ENCODE data around the gene MORC4. TPM values are rescaled to one million over a fixed set of nuclear protein-coding genes. Genes with fewer than 3 reads are reported as not detected.

MORC4 gene
- polyA plus RNA-seq, 1 of the 3 experiments (the other 2 are of a cell fraction): 12.5 TPM

- Histone ChIP-seq H3K4me1 (ENCODE audit: control insufficient read depth in 1 of 2, insufficient read depth in 2 of 2, low read depth in 1 of 2, low read length in 1 of 2) (peaks cover 0 to 5% of the 10 kb centered on the region in 2 experiments; a peak in 1 of 4 replicates), H3K9me3 (no peaks in the 10 kb centered on the region), H3K9ac (no peak overlapping the region), H4K20me1 (ENCODE audit: insufficient read depth) (no peaks in the 10 kb centered on the region), H3K4me2 (no peak overlapping the region), H3K79me2 (ENCODE audit: insufficient read depth) (no peaks in the 10 kb centered on the region), H2AFZ (ENCODE audit: low read depth) (no peak overlapping the region), H3K9me2 (no peaks in the 10 kb centered on the region), H3K36me3 (replicated peaks in 1 of 2; ENCODE audit: control insufficient read depth in 1 of 2, insufficient read depth in 2 of 2, low read length in 1 of 2) (no peaks in the 10 kb centered on the region), H3K4me3 (ENCODE audit: low read depth in 2 of 2, low read length in 1 of 2) (no peak overlapping the region), H3F3A (replicated peaks; ENCODE audit: insufficient read depth) (peaks cover 3% of the 10 kb centered on the region), H3K27me3 (ENCODE audit: insufficient read depth) (peaks cover 33% of the 10 kb centered on the region; the same call in 1 of the 2 replicates), H3K27ac (ENCODE audit: low read depth in 2 of 2, low read length in 1 of 2) (no peak overlapping the region)
- DNase-seq: no peak
- ChIA-PET CTCF (interaction anchor here (1.2 kb wide), 1 partner anchor 14 kb away, joined by 3 read pairs; no protein-coding TSS in a partner anchor), POLR2A (no interaction called here)
- TF ChIP-seq JUND (IDR thresholded peaks at IDR 0.05) (no peak), POLR2AphosphoS5 (IDR thresholded peaks at IDR 0.05; ENCODE audit: low read depth, low read length) (no peak), RCOR1 (IDR thresholded peaks at IDR 0.05; ENCODE audit: low read length) (no peak), ZBTB33 (IDR thresholded peaks at IDR 0.05; ENCODE audit: borderline replicate concordance, low read depth) (no peak), RXRA (IDR thresholded peaks at IDR 0.05; ENCODE audit: borderline replicate concordance, low read depth) (no peak), IRF3 (IDR thresholded peaks at IDR 0.05; ENCODE audit: low read depth, low read length) (no peak), TEAD4 (IDR thresholded peaks at IDR 0.05; ENCODE audit: borderline replicate concordance, insufficient read depth) (no peak), CHD2 (IDR thresholded peaks at IDR 0.05; ENCODE audit: low read length, partially characterized antibody) (no peak), SIN3A (IDR thresholded peaks at IDR 0.05; ENCODE audit: borderline replicate concordance, low read depth, low read length) (no peak), RAD21 (IDR thresholded peaks at IDR 0.05; ENCODE audit: low read length) (no peak), NFIC (IDR thresholded peaks at IDR 0.05; ENCODE audit: borderline replicate concordance) (no peak), MEF2A (IDR thresholded peaks at IDR 0.05; ENCODE audit: borderline replicate concordance, low read depth) (no peak), SMC3 (IDR thresholded peaks at IDR 0.05; ENCODE audit: low read depth, low read length) (no peak)
- TF ChIP-seq, protein P1, sequence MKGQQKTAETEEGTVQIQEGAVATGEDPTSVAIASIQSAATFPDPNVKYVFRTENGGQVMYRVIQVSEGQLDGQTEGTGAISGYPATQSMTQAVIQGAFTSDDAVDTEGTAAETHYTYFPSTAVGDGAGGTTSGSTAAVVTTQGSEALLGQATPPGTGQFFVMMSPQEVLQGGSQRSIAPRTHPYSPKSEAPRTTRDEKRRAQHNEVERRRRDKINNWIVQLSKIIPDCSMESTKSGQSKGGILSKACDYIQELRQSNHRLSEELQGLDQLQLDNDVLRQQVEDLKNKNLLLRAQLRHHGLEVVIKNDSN (IDR thresholded peaks at IDR 0.05; ENCODE audit: borderline replicate concordance, low read depth): no peak
- TF ChIP-seq, protein P2, sequence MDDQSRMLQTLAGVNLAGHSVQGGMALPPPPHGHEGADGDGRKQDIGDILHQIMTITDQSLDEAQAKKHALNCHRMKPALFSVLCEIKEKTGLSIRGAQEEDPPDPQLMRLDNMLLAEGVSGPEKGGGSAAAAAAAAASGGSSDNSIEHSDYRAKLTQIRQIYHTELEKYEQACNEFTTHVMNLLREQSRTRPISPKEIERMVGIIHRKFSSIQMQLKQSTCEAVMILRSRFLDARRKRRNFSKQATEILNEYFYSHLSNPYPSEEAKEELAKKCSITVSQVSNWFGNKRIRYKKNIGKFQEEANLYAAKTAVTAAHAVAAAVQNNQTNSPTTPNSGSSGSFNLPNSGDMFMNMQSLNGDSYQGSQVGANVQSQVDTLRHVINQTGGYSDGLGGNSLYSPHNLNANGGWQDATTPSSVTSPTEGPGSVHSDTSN (IDR thresholded peaks at IDR 0.05): no peak
- TF ChIP-seq, protein P3, sequence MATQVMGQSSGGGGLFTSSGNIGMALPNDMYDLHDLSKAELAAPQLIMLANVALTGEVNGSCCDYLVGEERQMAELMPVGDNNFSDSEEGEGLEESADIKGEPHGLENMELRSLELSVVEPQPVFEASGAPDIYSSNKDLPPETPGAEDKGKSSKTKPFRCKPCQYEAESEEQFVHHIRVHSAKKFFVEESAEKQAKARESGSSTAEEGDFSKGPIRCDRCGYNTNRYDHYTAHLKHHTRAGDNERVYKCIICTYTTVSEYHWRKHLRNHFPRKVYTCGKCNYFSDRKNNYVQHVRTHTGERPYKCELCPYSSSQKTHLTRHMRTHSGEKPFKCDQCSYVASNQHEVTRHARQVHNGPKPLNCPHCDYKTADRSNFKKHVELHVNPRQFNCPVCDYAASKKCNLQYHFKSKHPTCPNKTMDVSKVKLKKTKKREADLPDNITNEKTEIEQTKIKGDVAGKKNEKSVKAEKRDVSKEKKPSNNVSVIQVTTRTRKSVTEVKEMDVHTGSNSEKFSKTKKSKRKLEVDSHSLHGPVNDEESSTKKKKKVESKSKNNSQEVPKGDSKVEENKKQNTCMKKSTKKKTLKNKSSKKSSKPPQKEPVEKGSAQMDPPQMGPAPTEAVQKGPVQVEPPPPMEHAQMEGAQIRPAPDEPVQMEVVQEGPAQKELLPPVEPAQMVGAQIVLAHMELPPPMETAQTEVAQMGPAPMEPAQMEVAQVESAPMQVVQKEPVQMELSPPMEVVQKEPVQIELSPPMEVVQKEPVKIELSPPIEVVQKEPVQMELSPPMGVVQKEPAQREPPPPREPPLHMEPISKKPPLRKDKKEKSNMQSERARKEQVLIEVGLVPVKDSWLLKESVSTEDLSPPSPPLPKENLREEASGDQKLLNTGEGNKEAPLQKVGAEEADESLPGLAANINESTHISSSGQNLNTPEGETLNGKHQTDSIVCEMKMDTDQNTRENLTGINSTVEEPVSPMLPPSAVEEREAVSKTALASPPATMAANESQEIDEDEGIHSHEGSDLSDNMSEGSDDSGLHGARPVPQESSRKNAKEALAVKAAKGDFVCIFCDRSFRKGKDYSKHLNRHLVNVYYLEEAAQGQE (IDR thresholded peaks at IDR 0.05; ENCODE audit: low read depth, low read length): no peak
- TF ChIP-seq, protein P4, sequence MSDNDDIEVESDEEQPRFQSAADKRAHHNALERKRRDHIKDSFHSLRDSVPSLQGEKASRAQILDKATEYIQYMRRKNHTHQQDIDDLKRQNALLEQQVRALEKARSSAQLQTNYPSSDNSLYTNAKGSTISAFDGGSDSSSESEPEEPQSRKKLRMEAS (IDR thresholded peaks at IDR 0.05; ENCODE audit: low read depth): no peak
- 9% methylated on average over 2 of the region's 2 CpGs for WGBS (ENCODE audit: low lambda C conversion rate)
These were observed 87.1 kb downstream of the MORC4 start for GRCh38 chrX:106912864-106913263.
